Measurements from ENCODE around the gene LOXHD1.

The LOXHD1 gene

GRCh38 chr18:46519870-46520269 lies 137.2 kb downstream of the LOXHD1 start:
- no peak overlapping the region for H3K4me3 ChIP-seq (ENCODE audit: low read depth, low read length)
- no peak overlapping the region for H3K27ac ChIP-seq (ENCODE audit: extremely low read depth, low read depth, low read length)
- ChIA-PET CTCF (interaction anchor here (0.7 kb wide), 1 partner anchor 39 kb away, joined by 3 read pairs; no protein-coding TSS in a partner anchor), POLR2A (no interaction called here)
- no peaks in the 10 kb centered on the region for H3K4me1 ChIP-seq (ENCODE audit: control insufficient read depth, insufficient read depth, low read length)
- TF ChIP-seq ZBTB21 (tag by site-specific recombination; IDR thresholded peaks at IDR 0.05), result no peak
- TF ChIP-seq ZNF501 (tag by site-specific recombination; IDR thresholded peaks at IDR 0.05), result no peak
- TF ChIP-seq OVOL3 (tag by site-specific recombination; IDR thresholded peaks at IDR 0.05), result no peak
- TF ChIP-seq TRIM28 (IDR thresholded peaks at IDR 0.05; ENCODE audit: borderline replicate concordance, low read length), result no peak
- no peak for TF ChIP-seq ZNF707 (tag by site-specific recombination; IDR thresholded peaks at IDR 0.05)
- no peak for TF ChIP-seq ZNF670 (tag by site-specific recombination; IDR thresholded peaks at IDR 0.05; ENCODE audit: low read depth)
- TF ChIP-seq ZSCAN5A (tag by site-specific recombination; IDR thresholded peaks at IDR 0.05), result no peak
- TF ChIP-seq KLF7 (tag by site-specific recombination; IDR thresholded peaks at IDR 0.05; ENCODE audit: borderline replicate concordance), result no peak
- no peak for TF ChIP-seq ZNF488 (tag by site-specific recombination; IDR thresholded peaks at IDR 0.05)
- TF ChIP-seq BCL11B (tag by site-specific recombination; IDR thresholded peaks at IDR 0.05; ENCODE audit: low read depth), result no peak
- no peak for TF ChIP-seq ZNF223 (tag by site-specific recombination; IDR thresholded peaks at IDR 0.05)
- TF ChIP-seq KLF1 (tag by site-specific recombination; IDR thresholded peaks at IDR 0.05), result no peak
- TF ChIP-seq ZNF366 (tag by site-specific recombination; conservative IDR thresholded peaks at IDR 0.05), result no peak
- TF ChIP-seq ZNF518A (tag by site-specific recombination; conservative IDR thresholded peaks at IDR 0.05; ENCODE audit: low read depth), result no peak
- no peak for TF ChIP-seq ZNF302 (tag by site-specific recombination; IDR thresholded peaks at IDR 0.05; ENCODE audit: low read depth)
- TF ChIP-seq ZBTB7A (tag by site-specific recombination; IDR thresholded peaks at IDR 0.05; ENCODE audit: low read depth), result no peak
- no peak for TF ChIP-seq KLF17 (tag by site-specific recombination; IDR thresholded peaks at IDR 0.05)
- TF ChIP-seq ZNF768 (tag by site-specific recombination; IDR thresholded peaks at IDR 0.05), result no peak
- TF ChIP-seq TSHZ1 (tag by site-specific recombination; IDR thresholded peaks at IDR 0.05; ENCODE audit: borderline replicate concordance), result no peak
- no peak for TF ChIP-seq ZBTB44 (tag by site-specific recombination; IDR thresholded peaks at IDR 0.05)
- no peaks in the 10 kb centered on the region for H3K36me3 ChIP-seq (ENCODE audit: control insufficient read depth in 2 of 2, insufficient read depth in 1 of 2, low read length in 2 of 2)
- no peaks in the 10 kb centered on the region for H3K9me3 ChIP-seq (ENCODE audit: control insufficient read depth, insufficient read depth, low read depth, low read length)

All from HEK293 (cell line).